B cell (primary cell): ENCODE results near the gene TMEM225. TPM values are rescaled to one million over a fixed set of nuclear protein-coding genes. Genes with fewer than 3 reads are reported as not detected.
"Not testable (repeated sequence)": the region's sequence is repeated elsewhere in the genome, so short reads cannot be mapped to it uniquely, and the experiment has no call there.

ENCODE experiments used
- ATAC-seq: fragments of 200-7000 bp; cut with Tn5 transposase; one replicate; pipeline ENCODE4 v1.10.0; 2021; ENCODE audit warnings: low read depth, mild to moderate bottlenecking, moderate number of reproducible peaks, moderate library complexity
- CTCF ChIA-PET: fragments of 350-600 bp; sonication (Branson Sonifier 250); formaldehyde crosslinking; loops from one replicate; lab custom pipeline; 2021; ENCODE audit warnings: antibody characterized with exemption, inconsistent platforms; lab: Charles Lee
- POLR2A ChIA-PET: fragments of 350-600 bp; sonication (Branson Sonifier 250); formaldehyde crosslinking; loops from one replicate; lab custom pipeline; 2021; ENCODE audit warnings: antibody characterized with exemption; lab: Charles Lee
- DNase-seq: peaks from one replicate; pipeline ENCODE4 v3.0.0; 2013
- H2AFZ ChIP-seq: 2 replicates; pipeline ENCODE4 v1.6.1; 2012; ENCODE audit warnings: mild to moderate bottlenecking, low read depth, low read length; ENCODE audit not compliant: insufficient read depth, poor library complexity, severe bottlenecking
- H3K27ac ChIP-seq, 2 donors: 1 replicate in 1 of 2; 2 replicates in 1 of 2; pipeline ENCODE4 v1.5.1; 2012 to 2013; ENCODE audit warnings: low read length in 2 of 2, mild to moderate bottlenecking in 2 of 2, moderate library complexity in 1 of 2
- H3K27me3 ChIP-seq, 4 experiments: fragments of 200-600 bp in 1 of 4; sonication (generic) in 1 of 4; replicated peaks in 1 of 4; 1 replicate in 2 of 4; 2 replicates in 2 of 4; pipeline versions ENCODE4 v1.6.1 to v1.7.0; 2013 to 2016; ENCODE audit warnings: low read length in 3 of 4, mild to moderate bottlenecking in 2 of 4, mixed read lengths in 1 of 4, moderate library complexity in 1 of 4; ENCODE audit not compliant: insufficient read depth in 4 of 4, control insufficient read depth in 3 of 4; ENCODE audit errors: control extremely low read depth in 1 of 4
- H3K36me3 ChIP-seq, 2 experiments: replicated peaks in 1 of 2; 1 replicate in 1 of 2; 2 replicates in 1 of 2; pipeline versions ENCODE4 v1.6.1 to v1.7.1; 2013; ENCODE audit warnings: low read length in 1 of 2; ENCODE audit not compliant: insufficient read depth in 2 of 2, control insufficient read depth in 1 of 2; ENCODE audit errors: control extremely low read depth in 1 of 2, extremely low read depth in 1 of 2
- H3K4me1 ChIP-seq, 2 donors: fragments of 200-600 bp in 1 of 2; sonication (generic) in 1 of 2; 1 replicate in 1 of 2; 2 replicates in 1 of 2; pipeline versions ENCODE4 v1.5.1 to v1.6.1; 2013 to 2017; ENCODE audit warnings: low read length in 2 of 2; ENCODE audit not compliant: control insufficient read depth in 2 of 2, insufficient read depth in 2 of 2
- H3K4me2 ChIP-seq: replicated peaks from 2 replicates; pipeline ENCODE3; 2012; ENCODE audit warnings: mild to moderate bottlenecking, low read depth, low read length; ENCODE audit not compliant: poor library complexity, severe bottlenecking
- H3K4me3 ChIP-seq, 5 experiments: fragments of 200-600 bp in 1 of 5; sonication (generic) in 1 of 5; 1 replicate in 3 of 5; 2 replicates in 2 of 5; pipeline versions ENCODE4 v1.5.1 to v1.7.0; 2011 to 2016; ENCODE audit warnings: low read length in 4 of 5, mild to moderate bottlenecking in 4 of 5, low read depth in 2 of 5, control low read depth in 1 of 5, moderate library complexity in 1 of 5; ENCODE audit not compliant: insufficient read depth in 1 of 5; ENCODE audit errors: control extremely low read depth in 1 of 5, extremely low read depth in 1 of 5
- H3K79me2 ChIP-seq: fragments of 200-600 bp; sonication (generic); one replicate; pipeline ENCODE4 v1.6.0; 2016; ENCODE audit warnings: low read length; ENCODE audit not compliant: control insufficient read depth, insufficient read depth
- H3K9ac ChIP-seq: fragments of 200-600 bp; sonication (generic); 2 replicates; pipeline ENCODE4 v1.6.1; 2017; ENCODE audit warnings: mild to moderate bottlenecking, low read length, moderate library complexity
- H3K9me3 ChIP-seq, 3 donors: one replicate each; pipeline versions ENCODE4 v1.6.1 to v1.7.1; 2013; ENCODE audit warnings: low read length in 2 of 3; ENCODE audit not compliant: control insufficient read depth in 2 of 3, insufficient read depth in 1 of 3; ENCODE audit errors: control extremely low read depth in 1 of 3
- H4K20me1 ChIP-seq: 2 replicates; pipeline ENCODE4 v1.6.0; 2012; ENCODE audit warnings: mild to moderate bottlenecking, low read length; ENCODE audit not compliant: insufficient read depth, control insufficient read depth, poor library complexity, severe bottlenecking
- H3K27ac Mint-ChIP-seq: one replicate; pipeline ENCODE4 v1.8.0; 2021; ENCODE audit warnings: mixed read lengths
- H3K27me3 Mint-ChIP-seq: one replicate; pipeline ENCODE4 v1.8.0; 2021; ENCODE audit warnings: mixed read lengths
- H3K4me1 Mint-ChIP-seq: one replicate; pipeline ENCODE4 v1.8.0; 2021; ENCODE audit warnings: mixed read lengths
- H3K4me3 Mint-ChIP-seq: one replicate; pipeline ENCODE4 v1.8.0; 2021; ENCODE audit warnings: mixed read lengths
- H3K9me3 Mint-ChIP-seq: one replicate; pipeline ENCODE4 v1.8.0; 2022; ENCODE audit warnings: mixed read lengths; ENCODE audit not compliant: insufficient read depth
- EZH2 ChIP-seq: IDR thresholded peaks from 2 replicates; pipeline ENCODE4 v1.6.1; 2012; ENCODE audit warnings: borderline replicate concordance, low read depth, mild to moderate bottlenecking, moderate library complexity, low read length; ENCODE audit not compliant: insufficient read depth, poor library complexity, severe bottlenecking
- WGBS: methylation state at CpG from one replicate; pipeline ENCODE4 v1.1.5; 2013; ENCODE audit warnings: missing lambda C conversion rate; ENCODE audit not compliant: insufficient coverage; 5-methylcytosine and 5-hydroxymethylcytosine counted together
- intact Hi-C: fragments of 100-400 bp; cut with micrococcal nuclease; formaldehyde crosslinking; loops from one replicate; pipeline ENCODE4 v1.10.0; 2022
- polyA plus RNA-seq: library from polyadenylated mRNA; depleted of rRNA; stranded (reverse); fragments of >200 nt; gene quantifications from 2 replicates; pipeline ENCODE4 v1.2.3, GENCODE V29; 2012
- total RNA-seq, 2 donors: library from RNA; stranded (reverse); fragments of 120-200 nt in 1 of 2; gene quantifications; 1 replicate in 1 of 2; 2 replicates in 1 of 2; pipeline versions ENCODE4 v1.2.3 to v1.2.4, GENCODE V29; 2013 to 2022
- TF ChIP-seq, protein P1 (sequence below): fragments of 200-600 bp; IDR thresholded peaks from one replicate; pipeline ENCODE4 v1.8.0; 2022; ENCODE audit warnings: antibody characterized with exemption, mild to moderate bottlenecking

Gene TMEM225
- total and polyA plus RNA-seq, 2 donors (not counting 1 experiment from before 2014, with no cell fraction given) = not detected

DNA sequence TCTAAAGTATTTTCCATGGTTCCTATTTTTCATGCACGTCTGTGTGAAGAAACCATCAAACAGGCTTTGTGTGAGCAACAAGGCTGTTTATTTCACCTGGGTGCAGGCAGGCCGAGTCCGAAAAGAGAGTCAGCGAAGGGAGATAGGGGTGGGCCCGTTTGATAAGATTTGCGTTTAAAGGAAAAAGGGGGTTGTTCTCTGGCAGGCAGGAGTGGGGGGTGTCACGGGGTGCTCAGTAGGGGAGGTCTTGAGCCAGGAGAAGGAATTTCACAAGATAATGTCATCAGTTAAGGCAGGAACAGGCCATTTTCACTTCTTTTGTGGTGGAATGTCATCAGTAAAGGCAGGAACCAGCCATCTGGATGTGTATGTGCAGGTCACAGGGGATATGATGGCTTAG lies 20.2 kb downstream of the TMEM225 start:
- not testable (repeated sequence) for ATAC-seq
- 70% methylated on average over 6 of the region's 7 CpGs for WGBS
- CTCF ChIA-PET = interaction anchor here (0.6 kb wide), 1 partner anchor 25 kb away, joined by 3 read pairs; no protein-coding TSS in a partner anchor

DNA sequence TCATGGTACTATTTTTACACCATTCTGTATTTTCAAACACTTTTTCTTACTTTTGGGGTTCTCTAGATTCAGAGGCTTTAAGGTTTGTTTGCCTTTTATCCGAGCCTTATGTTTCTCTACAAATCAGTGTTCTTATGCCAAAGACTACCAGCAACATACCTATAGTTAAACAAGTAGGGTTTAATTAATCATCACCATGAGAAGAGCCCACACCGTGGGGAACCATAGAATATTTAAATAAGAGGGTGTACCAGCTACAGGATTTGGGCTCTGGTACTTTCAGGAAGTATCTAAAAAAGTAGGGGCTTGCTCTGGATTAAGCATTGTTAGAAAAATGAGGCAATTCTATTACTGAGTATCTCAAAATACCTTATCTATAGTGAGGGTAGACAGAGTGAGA lies 25.7 kb downstream of the TMEM225 start:
- ChIA-PET CTCF (no interaction called here), POLR2A (no interaction called here)
- Histone ChIP-seq H3K9ac (no peak overlapping the region), H3K4me2 (no peak overlapping the region), H4K20me1 (no peaks in the 10 kb centered on the region), H3K4me1 (no peaks in the 10 kb centered on the region), H3K9me3 (peaks cover 0 to 2% (median 0%) of the 10 kb centered on the region in 3 donors), H3K36me3 (no peaks in the 10 kb centered on the region), H3K27me3 (no peaks in the 10 kb centered on the region), H3K4me3 (no peak overlapping the region), H2AFZ (no peak overlapping the region), H3K27ac (no peak overlapping the region), H3K79me2 (no peaks in the 10 kb centered on the region)
- TF ChIP-seq EZH2 = no peak
- TF ChIP-seq, protein P1, sequence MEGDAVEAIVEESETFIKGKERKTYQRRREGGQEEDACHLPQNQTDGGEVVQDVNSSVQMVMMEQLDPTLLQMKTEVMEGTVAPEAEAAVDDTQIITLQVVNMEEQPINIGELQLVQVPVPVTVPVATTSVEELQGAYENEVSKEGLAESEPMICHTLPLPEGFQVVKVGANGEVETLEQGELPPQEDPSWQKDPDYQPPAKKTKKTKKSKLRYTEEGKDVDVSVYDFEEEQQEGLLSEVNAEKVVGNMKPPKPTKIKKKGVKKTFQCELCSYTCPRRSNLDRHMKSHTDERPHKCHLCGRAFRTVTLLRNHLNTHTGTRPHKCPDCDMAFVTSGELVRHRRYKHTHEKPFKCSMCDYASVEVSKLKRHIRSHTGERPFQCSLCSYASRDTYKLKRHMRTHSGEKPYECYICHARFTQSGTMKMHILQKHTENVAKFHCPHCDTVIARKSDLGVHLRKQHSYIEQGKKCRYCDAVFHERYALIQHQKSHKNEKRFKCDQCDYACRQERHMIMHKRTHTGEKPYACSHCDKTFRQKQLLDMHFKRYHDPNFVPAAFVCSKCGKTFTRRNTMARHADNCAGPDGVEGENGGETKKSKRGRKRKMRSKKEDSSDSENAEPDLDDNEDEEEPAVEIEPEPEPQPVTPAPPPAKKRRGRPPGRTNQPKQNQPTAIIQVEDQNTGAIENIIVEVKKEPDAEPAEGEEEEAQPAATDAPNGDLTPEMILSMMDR = no peak
- intact Hi-C loops = no loop called here
- no peak for ATAC-seq
- DNase-seq = no peak
- Mint-ChIP-seq H3K27me3 (no peaks in the 10 kb centered on the region), H3K9me3 (peaks cover 3% of the 10 kb centered on the region), H3K4me3 (no peak overlapping the region), H3K4me1 (no peaks in the 10 kb centered on the region), H3K27ac (no peak overlapping the region)
- WGBS = no CpG with 5 or more reads among the region's 2 CpGs

More for the DNA sequence above, 20.2 kb downstream of the TMEM225 start:
- DNase-seq, H3K4me2 ChIP-seq, H3K27ac ChIP-seq, H2AFZ ChIP-seq, H3K9me3 ChIP-seq, H3K4me3 ChIP-seq, POLR2A ChIA-PET, H3K27ac Mint-ChIP-seq, H3K36me3 ChIP-seq, H3K4me1 ChIP-seq, H3K4me1 Mint-ChIP-seq, H3K27me3 ChIP-seq, H3K79me2 ChIP-seq, intact Hi-C loops, H3K27me3 Mint-ChIP-seq, H4K20me1 ChIP-seq, H3K9ac ChIP-seq, H3K4me3 Mint-ChIP-seq, H3K9me3 Mint-ChIP-seq: not testable (repeated sequence)
